ENCODE results near the gene UBASH3A.

GRCh38 chr21:42492201-42492600 lies 88.5 kb downstream of the UBASH3A start:
- no peak for TF ChIP-seq POLR2AphosphoS5 (IDR thresholded peaks at IDR 0.05)
- no peak for TF ChIP-seq POLR2A (IDR thresholded peaks at IDR 0.05)
- TF ChIP-seq CTCF (IDR thresholded peaks at IDR 0.05), result no peak
